ENCODE data around the gene PRKCH.

DNA sequence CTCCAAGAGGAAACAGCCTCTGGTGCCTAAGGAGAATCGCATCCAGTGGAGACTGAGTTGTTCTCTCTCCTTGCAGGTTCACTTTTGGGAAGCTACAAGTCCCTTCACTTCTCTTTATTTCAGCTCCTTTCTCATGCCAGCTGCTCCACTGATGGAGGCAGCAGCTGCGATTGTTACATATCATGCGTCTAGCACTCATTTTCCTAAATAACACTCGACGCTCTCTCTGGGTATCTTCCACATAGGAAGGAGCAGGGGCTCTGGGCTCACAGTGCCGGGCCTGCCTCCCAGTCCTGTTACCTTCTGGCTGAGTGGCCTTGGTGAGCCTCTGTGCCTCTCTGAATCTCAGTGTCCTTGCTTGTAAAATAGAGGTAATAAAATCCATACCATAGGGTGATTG, 211.4 kb downstream of the PRKCH start:
- no peak for TF ChIP-seq MAZ (IDR thresholded peaks at IDR 0.05; ENCODE audit: borderline replicate concordance, low read depth, low read length)
- no peak for TF ChIP-seq MAZ (CRISPR knock-in tag; IDR thresholded peaks at IDR 0.05; ENCODE audit: low read depth)
- no peak for TF ChIP-seq YEATS4 (CRISPR knock-in tag; IDR thresholded peaks at IDR 0.05; ENCODE audit: borderline replicate concordance)
- no peak for TF ChIP-seq SP1 (IDR thresholded peaks at IDR 0.05)
- no peak for TF ChIP-seq SP1 (CRISPR knock-in tag; IDR thresholded peaks at IDR 0.05)
- TF ChIP-seq ATF4 (CRISPR knock-in tag; IDR thresholded peaks at IDR 0.05) = no peak
- TF ChIP-seq PBX2 (CRISPR knock-in tag; IDR thresholded peaks at IDR 0.05) = no peak
- no peak for TF ChIP-seq HNF4G (IDR thresholded peaks at IDR 0.05; ENCODE audit: borderline replicate concordance, low read depth, low read length)
- no peak for TF ChIP-seq HNF4G (CRISPR knock-in tag; IDR thresholded peaks at IDR 0.05; ENCODE audit: borderline replicate concordance, low read depth)
- TF ChIP-seq, protein P1, sequence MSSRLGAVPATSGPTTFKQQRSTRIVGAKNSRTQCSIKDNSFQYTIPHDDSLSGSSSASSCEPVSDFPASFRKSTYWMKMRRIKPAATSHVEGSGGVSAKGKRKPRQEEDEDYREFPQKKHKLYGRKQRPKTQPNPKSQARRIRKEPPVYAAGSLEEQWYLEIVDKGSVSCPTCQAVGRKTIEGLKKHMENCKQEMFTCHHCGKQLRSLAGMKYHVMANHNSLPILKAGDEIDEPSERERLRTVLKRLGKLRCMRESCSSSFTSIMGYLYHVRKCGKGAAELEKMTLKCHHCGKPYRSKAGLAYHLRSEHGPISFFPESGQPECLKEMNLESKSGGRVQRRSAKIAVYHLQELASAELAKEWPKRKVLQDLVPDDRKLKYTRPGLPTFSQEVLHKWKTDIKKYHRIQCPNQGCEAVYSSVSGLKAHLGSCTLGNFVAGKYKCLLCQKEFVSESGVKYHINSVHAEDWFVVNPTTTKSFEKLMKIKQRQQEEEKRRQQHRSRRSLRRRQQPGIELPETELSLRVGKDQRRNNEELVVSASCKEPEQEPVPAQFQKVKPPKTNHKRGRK (CRISPR knock-in tag; IDR thresholded peaks at IDR 0.05) = no peak
- TF ChIP-seq ZNF790 (CRISPR knock-in tag; IDR thresholded peaks at IDR 0.05; ENCODE audit: borderline replicate concordance) = no peak
- TF ChIP-seq, protein P2, sequence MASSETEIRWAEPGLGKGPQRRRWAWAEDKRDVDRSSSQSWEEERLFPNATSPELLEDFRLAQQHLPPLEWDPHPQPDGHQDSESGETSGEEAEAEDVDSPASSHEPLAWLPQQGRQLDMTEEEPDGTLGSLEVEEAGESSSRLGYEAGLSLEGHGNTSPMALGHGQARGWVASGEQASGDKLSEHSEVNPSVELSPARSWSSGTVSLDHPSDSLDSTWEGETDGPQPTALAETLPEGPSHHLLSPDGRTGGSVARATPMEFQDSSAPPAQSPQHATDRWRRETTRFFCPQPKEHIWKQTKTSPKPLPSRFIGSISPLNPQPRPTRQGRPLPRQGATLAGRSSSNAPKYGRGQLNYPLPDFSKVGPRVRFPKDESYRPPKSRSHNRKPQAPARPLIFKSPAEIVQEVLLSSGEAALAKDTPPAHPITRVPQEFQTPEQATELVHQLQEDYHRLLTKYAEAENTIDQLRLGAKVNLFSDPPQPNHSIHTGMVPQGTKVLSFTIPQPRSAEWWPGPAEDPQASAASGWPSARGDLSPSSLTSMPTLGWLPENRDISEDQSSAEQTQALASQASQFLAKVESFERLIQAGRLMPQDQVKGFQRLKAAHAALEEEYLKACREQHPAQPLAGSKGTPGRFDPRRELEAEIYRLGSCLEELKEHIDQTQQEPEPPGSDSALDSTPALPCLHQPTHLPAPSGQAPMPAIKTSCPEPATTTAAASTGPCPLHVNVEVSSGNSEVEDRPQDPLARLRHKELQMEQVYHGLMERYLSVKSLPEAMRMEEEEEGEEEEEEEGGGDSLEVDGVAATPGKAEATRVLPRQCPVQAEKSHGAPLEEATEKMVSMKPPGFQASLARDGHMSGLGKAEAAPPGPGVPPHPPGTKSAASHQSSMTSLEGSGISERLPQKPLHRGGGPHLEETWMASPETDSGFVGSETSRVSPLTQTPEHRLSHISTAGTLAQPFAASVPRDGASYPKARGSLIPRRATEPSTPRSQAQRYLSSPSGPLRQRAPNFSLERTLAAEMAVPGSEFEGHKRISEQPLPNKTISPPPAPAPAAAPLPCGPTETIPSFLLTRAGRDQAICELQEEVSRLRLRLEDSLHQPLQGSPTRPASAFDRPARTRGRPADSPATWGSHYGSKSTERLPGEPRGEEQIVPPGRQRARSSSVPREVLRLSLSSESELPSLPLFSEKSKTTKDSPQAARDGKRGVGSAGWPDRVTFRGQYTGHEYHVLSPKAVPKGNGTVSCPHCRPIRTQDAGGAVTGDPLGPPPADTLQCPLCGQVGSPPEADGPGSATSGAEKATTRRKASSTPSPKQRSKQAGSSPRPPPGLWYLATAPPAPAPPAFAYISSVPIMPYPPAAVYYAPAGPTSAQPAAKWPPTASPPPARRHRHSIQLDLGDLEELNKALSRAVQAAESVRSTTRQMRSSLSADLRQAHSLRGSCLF (CRISPR knock-in tag; IDR thresholded peaks at IDR 0.05; ENCODE audit: borderline replicate concordance) = no peak
- no peak for TF ChIP-seq TAF1 (CRISPR knock-in tag; IDR thresholded peaks at IDR 0.05)
- TF ChIP-seq KAT2B (IDR thresholded peaks at IDR 0.05; ENCODE audit: borderline replicate concordance, low read depth, low read length) = no peak
